Activated CD8-positive, alpha-beta memory T cell treated with anti-CD3 and anti-CD28 coated beads, Interleukin-2, amount 50 U/mL, for 4 hours (primary cell): Measurements from ENCODE around the gene GH1.
"Not testable (repeated sequence)": the region's sequence is repeated elsewhere in the genome, so short reads cannot be mapped to it uniquely, and the experiment has no call there.

Experiments
- DNase-seq: peaks from one replicate; pipeline ENCODE4 v3.0.0-alpha.2; 2020

The GH1 gene

GRCh38 chr17:63918789-63919305 is at the start of gene GH1:
GH1 (minus strand) TSS chr17:63918839; CDS start chr17:63918776, 63 bp downstream.
- DNase-seq: not testable (repeated sequence)

GRCh38 chr17:63967953-63968352 is 49.3 kb upstream of the GH1 start:
- no peak for DNase-seq

- DNase-seq: no peak
These were observed 48.1 kb upstream of the GH1 start for GRCh38 chr17:63966646-63967264.

GRCh38 chr17:63963123-63963522 is 44.5 kb upstream of the GH1 start:
- no peak for DNase-seq

- no peak for DNase-seq
These were observed 43.7 kb upstream of the GH1 start for GRCh38 chr17:63962298-63962744.

- DNase-seq: no peak
These were observed 42.9 kb upstream of the GH1 start for GRCh38 chr17:63961355-63962212.

GRCh38 chr17:63960430-63960829 is 41.8 kb upstream of the GH1 start:
- no peak for DNase-seq

GRCh38 chr17:63960006-63960405 is 41.4 kb upstream of the GH1 start:
- DNase-seq: no peak

GRCh38 chr17:63956296-63956920 is 37.8 kb upstream of the GH1 start:
- no peak for DNase-seq

GRCh38 chr17:63955791-63956190 is 37.2 kb upstream of the GH1 start:
- no peak for DNase-seq

- DNase-seq: no peak
These were observed 36.6 kb upstream of the GH1 start for GRCh38 chr17:63955232-63955631.

- DNase-seq: no peak
These were observed 35.9 kb upstream of the GH1 start for GRCh38 chr17:63954402-63955063.

- DNase-seq: peak; percentile 36
These were observed 32.6 kb upstream of the GH1 start for GRCh38 chr17:63950940-63951907.

- no peak for DNase-seq
These were observed 31.1 kb upstream of the GH1 start for GRCh38 chr17:63949576-63950250.

- no peak for DNase-seq
These were observed 29.9 kb upstream of the GH1 start for GRCh38 chr17:63948521-63948920.

GRCh38 chr17:63947711-63948330 is 29.2 kb upstream of the GH1 start:
- DNase-seq: no peak

- DNase-seq: peak; percentile 57
These were observed 28.1 kb upstream of the GH1 start for GRCh38 chr17:63946440-63947363.

GRCh38 chr17:63945784-63946439 is 27.3 kb upstream of the GH1 start:
- peak; percentile 31 for DNase-seq
